ENCODE measurements around the gene CEP76.

Gene CEP76

GRCh38 chr18:12745095-12745795 lies 42.7 kb upstream of the CEP76 start:
- TF ChIP-seq, protein P1, sequence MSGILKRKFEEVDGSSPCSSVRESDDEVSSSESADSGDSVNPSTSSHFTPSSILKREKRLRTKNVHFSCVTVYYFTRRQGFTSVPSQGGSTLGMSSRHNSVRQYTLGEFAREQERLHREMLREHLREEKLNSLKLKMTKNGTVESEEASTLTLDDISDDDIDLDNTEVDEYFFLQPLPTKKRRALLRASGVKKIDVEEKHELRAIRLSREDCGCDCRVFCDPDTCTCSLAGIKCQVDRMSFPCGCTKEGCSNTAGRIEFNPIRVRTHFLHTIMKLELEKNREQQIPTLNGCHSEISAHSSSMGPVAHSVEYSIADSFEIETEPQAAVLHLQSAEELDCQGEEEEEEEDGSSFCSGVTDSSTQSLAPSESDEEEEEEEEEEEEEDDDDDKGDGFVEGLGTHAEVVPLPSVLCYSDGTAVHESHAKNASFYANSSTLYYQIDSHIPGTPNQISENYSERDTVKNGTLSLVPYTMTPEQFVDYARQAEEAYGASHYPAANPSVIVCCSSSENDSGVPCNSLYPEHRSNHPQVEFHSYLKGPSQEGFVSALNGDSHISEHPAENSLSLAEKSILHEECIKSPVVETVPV (CRISPR knock-in tag; IDR thresholded peaks at IDR 0.05): no peak
- TF ChIP-seq TCF4 (CRISPR knock-in tag; IDR thresholded peaks at IDR 0.05; ENCODE audit: borderline replicate concordance) (no peak), ZFP3 (CRISPR knock-in tag; IDR thresholded peaks at IDR 0.05) (no peak), ZNF8 (CRISPR knock-in tag; IDR thresholded peaks at IDR 0.05) (no peak), ISL1 (CRISPR knock-in tag; IDR thresholded peaks at IDR 0.05) (no peak), GLIS3 (CRISPR knock-in tag; IDR thresholded peaks at IDR 0.05) (no peak), PPARA (CRISPR knock-in tag; IDR thresholded peaks at IDR 0.05; ENCODE audit: borderline replicate concordance) (no peak), CSDC2 (CRISPR knock-in tag; IDR thresholded peaks at IDR 0.05) (no peak), TOX (CRISPR knock-in tag; IDR thresholded peaks at IDR 0.05; ENCODE audit: borderline replicate concordance) (no peak), BACH2 (CRISPR knock-in tag; IDR thresholded peaks at IDR 0.05; ENCODE audit: borderline replicate concordance) (no peak), RARB (CRISPR knock-in tag; IDR thresholded peaks at IDR 0.05) (no peak), PATZ1 (CRISPR knock-in tag; IDR thresholded peaks at IDR 0.05; ENCODE audit: borderline replicate concordance) (no peak), ESRRG (CRISPR knock-in tag; IDR thresholded peaks at IDR 0.05) (no peak), CREB5 (CRISPR knock-in tag; IDR thresholded peaks at IDR 0.05; ENCODE audit: low read depth) (no peak)
- no peak for ATAC-seq

- TF ChIP-seq ARNTL (CRISPR knock-in tag; IDR thresholded peaks at IDR 0.05; ENCODE audit: borderline replicate concordance, low read depth): no peak
- no peak for TF ChIP-seq TCF4 (CRISPR knock-in tag; IDR thresholded peaks at IDR 0.05; ENCODE audit: borderline replicate concordance)
- TF ChIP-seq ZNF8 (CRISPR knock-in tag; IDR thresholded peaks at IDR 0.05): no peak
- no peak for TF ChIP-seq ZC3H10 (CRISPR knock-in tag; IDR thresholded peaks at IDR 0.05)
- no peak for TF ChIP-seq ESRRG (CRISPR knock-in tag; IDR thresholded peaks at IDR 0.05)
- no peak for TF ChIP-seq ZNF565 (CRISPR knock-in tag; conservative IDR thresholded peaks at IDR 0.05; ENCODE audit: low read depth)
- TF ChIP-seq GLIS3 (CRISPR knock-in tag; IDR thresholded peaks at IDR 0.05): no peak
- no peak for TF ChIP-seq TOX (CRISPR knock-in tag; IDR thresholded peaks at IDR 0.05; ENCODE audit: borderline replicate concordance)
- TF ChIP-seq POU6F1 (CRISPR knock-in tag; IDR thresholded peaks at IDR 0.05; ENCODE audit: borderline replicate concordance, low read depth): no peak
- TF ChIP-seq CSDC2 (CRISPR knock-in tag; IDR thresholded peaks at IDR 0.05): no peak
- TF ChIP-seq RARB (CRISPR knock-in tag; IDR thresholded peaks at IDR 0.05): no peak
- no peak for TF ChIP-seq BACH2 (CRISPR knock-in tag; IDR thresholded peaks at IDR 0.05; ENCODE audit: borderline replicate concordance)
- no peak for TF ChIP-seq PPARA (CRISPR knock-in tag; IDR thresholded peaks at IDR 0.05; ENCODE audit: borderline replicate concordance)
- no peak for TF ChIP-seq SNAI2 (CRISPR knock-in tag; IDR thresholded peaks at IDR 0.05)
- no peak for TF ChIP-seq PATZ1 (CRISPR knock-in tag; IDR thresholded peaks at IDR 0.05; ENCODE audit: borderline replicate concordance)
- no peak for TF ChIP-seq ZFP3 (CRISPR knock-in tag; IDR thresholded peaks at IDR 0.05)
- TF ChIP-seq, protein P1 (CRISPR knock-in tag; IDR thresholded peaks at IDR 0.05): no peak
- no peak for TF ChIP-seq OSR1 (CRISPR knock-in tag; IDR thresholded peaks at IDR 0.05)
- TF ChIP-seq ZNF70 (CRISPR knock-in tag; IDR thresholded peaks at IDR 0.05): no peak
- TF ChIP-seq, protein P2, sequence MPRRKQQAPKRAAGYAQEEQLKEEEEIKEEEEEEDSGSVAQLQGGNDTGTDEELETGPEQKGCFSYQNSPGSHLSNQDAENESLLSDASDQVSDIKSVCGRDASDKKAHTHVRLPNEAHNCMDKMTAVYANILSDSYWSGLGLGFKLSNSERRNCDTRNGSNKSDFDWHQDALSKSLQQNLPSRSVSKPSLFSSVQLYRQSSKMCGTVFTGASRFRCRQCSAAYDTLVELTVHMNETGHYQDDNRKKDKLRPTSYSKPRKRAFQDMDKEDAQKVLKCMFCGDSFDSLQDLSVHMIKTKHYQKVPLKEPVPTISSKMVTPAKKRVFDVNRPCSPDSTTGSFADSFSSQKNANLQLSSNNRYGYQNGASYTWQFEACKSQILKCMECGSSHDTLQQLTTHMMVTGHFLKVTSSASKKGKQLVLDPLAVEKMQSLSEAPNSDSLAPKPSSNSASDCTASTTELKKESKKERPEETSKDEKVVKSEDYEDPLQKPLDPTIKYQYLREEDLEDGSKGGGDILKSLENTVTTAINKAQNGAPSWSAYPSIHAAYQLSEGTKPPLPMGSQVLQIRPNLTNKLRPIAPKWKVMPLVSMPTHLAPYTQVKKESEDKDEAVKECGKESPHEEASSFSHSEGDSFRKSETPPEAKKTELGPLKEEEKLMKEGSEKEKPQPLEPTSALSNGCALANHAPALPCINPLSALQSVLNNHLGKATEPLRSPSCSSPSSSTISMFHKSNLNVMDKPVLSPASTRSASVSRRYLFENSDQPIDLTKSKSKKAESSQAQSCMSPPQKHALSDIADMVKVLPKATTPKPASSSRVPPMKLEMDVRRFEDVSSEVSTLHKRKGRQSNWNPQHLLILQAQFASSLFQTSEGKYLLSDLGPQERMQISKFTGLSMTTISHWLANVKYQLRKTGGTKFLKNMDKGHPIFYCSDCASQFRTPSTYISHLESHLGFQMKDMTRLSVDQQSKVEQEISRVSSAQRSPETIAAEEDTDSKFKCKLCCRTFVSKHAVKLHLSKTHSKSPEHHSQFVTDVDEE (CRISPR knock-in tag; IDR thresholded peaks at IDR 0.05): no peak
These were observed 41.6 kb upstream of the CEP76 start for GRCh38 chr18:12744103-12744502.

More at GRCh38 chr18:12744103-12744502, 41.6 kb upstream of the CEP76 start:
- peak; percentile 95 for ATAC-seq

Measured in SK-N-SH treated with all-trans-retinoic acid at 6 μM for 48 hours (cell line).